ENCODE measurements around the gene ZPBP2.

DNA sequence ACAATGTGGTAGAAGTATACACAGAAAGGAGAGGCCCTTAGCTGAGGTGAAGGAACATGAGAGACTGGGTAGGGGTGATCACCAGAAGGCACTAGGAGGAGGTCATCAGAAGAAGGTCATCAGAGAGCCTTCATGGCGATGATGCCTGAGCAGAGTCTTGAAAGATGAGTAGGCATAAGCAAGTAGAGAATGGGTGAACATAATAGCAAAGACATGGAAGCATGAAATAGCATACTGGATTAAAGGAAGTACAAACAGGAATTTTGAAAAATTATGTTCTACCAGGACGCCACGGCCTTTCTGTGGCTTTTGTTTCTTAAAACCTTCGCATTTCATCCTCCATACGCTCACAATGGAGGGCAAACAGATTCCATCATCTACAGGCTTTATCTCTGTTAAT lies 6.8 kb upstream of the ZPBP2 start:
- TF ChIP-seq, protein P1, sequence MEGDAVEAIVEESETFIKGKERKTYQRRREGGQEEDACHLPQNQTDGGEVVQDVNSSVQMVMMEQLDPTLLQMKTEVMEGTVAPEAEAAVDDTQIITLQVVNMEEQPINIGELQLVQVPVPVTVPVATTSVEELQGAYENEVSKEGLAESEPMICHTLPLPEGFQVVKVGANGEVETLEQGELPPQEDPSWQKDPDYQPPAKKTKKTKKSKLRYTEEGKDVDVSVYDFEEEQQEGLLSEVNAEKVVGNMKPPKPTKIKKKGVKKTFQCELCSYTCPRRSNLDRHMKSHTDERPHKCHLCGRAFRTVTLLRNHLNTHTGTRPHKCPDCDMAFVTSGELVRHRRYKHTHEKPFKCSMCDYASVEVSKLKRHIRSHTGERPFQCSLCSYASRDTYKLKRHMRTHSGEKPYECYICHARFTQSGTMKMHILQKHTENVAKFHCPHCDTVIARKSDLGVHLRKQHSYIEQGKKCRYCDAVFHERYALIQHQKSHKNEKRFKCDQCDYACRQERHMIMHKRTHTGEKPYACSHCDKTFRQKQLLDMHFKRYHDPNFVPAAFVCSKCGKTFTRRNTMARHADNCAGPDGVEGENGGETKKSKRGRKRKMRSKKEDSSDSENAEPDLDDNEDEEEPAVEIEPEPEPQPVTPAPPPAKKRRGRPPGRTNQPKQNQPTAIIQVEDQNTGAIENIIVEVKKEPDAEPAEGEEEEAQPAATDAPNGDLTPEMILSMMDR (conservative IDR thresholded peaks at IDR 0.05 in 1 of 2, IDR thresholded peaks at IDR 0.05 in 1 of 2; ENCODE audit: low read depth in 1 of 2, low read length in 2 of 2): no peak
- no peak for TF ChIP-seq EZH2 (IDR thresholded peaks at IDR 0.05; ENCODE audit: low read length, missing control alignments)

Data from fibroblast of lung (primary cell).